NCI-H524 (cell line): Measurements from ENCODE around the gene TAS1R1.
A peak's percentile ranks its signal among the peaks of the same experiment; 100 is the strongest.
"Not testable (repeated sequence)": the region's sequence is repeated elsewhere in the genome, so short reads cannot be mapped to it uniquely, and the experiment has no call there.

Experiments used
- DNase-seq, 2 experiments: peaks; one replicate each; lab custom pipeline; 2025; lab: John Stamatoyannopoulos, UW

The TAS1R1 gene

DNA sequence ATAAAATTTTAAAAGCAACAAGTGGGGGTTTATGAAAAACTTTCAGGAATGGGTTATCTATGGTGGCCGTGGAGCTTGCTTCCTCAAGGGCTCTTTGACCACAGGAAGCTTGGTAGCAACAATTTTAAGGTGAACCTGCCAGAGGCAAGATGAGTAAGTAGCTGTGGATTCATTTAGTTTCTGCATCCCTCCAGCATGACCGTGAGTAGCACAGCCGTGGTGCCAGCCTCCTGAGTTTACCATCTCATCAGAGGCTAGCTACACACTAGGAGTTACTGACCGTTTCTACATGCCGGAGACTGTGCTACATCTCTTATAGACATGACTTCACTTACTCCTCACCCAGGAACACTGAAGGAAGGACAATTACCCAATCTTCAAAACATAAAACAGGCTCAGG lies 33.6 kb upstream of the TAS1R1 start:
- DNase-seq: no peak

DNA sequence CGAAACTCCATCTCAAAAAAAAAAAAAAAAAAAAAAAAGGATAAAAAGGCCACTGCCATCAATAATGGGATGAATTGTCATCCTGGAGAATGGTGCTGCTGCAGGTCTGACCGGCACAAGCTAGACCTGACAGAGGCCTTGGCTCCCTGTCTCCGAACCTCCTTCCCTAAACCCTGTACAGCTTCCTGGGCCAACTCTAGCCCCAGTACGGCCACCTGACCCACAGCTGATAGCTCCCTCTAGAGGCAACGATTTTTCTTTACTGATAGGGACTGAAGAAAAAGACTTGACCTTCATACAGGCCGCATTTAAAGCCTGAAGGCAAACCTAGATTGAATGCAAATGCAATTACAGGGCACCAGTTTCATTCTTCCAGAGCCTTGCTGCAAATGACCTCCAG lies 31.5 kb upstream of the TAS1R1 start:
- DNase-seq: peak; percentile 17 to 60

DNA sequence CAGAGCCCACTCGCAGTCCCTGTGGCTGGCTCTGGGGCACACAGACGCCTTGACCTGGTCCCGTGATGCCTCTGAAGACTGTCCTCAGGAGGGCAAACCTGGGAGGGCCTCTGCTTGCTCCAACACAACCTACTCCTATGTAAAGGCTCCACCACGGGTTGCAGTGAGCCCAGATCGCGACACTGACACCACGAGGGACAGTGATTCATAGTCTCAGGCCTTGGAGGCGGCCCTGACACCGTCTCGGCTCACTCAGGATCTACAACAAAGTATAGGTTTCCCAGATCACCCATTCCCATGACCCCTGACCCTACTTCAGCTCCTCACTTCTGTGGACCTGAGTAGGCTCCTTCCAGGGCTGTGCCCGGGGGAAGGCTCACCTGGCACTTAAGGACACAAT lies 28.8 kb upstream of the TAS1R1 start:
- DNase-seq: no peak

DNA sequence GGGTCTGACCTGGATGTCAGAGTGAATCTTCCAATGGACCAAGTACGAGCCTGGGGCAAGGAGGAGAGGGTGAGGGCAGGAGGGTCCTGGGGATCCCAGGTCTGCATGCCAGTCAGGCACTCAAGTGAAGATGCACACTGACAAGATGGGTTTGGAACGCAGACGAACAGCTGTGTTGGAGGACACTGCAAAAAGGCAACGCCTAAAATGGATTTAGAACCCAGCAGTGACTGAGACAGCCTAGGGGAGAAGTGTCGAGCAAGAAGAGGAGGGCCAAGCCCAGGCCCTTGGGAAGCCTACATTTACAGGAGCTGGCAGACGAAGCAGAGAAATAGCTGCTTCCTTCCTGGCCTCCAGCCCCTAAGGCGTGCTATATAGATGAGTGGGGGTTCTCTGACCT lies 26.6 kb upstream of the TAS1R1 start:
- no peak for DNase-seq

DNA sequence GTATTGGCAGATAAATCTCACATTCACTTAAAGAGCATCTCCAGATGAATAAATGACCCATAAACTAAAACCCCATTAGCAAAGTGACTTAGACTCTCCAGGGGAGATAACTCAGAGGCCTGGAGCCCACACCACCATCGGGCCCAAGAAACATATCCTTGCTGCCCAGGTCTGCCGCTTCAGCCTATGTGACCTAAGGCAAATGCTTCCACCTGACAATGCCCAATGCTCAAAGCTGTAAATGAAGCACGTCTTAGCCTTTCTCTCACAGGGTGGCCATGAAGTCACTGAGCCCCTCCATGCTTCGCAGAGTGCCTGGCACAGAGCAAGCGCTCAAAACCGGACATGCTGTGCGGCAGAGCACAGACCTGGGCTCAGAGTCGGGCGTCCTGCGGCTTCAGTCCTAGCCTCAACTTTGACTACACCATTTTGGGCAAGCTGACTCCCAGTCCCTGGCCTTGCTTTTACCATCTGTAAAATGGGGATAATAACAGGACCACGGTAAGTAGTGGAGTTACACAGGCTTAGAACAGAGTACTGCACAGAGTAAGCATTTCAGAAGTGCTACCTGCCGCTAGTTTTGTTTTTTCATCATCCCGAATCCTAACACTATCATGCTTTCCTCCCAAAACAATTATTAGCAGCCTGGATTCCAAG lies 24.5 kb upstream of the TAS1R1 start:
- DNase-seq: no peak

DNA sequence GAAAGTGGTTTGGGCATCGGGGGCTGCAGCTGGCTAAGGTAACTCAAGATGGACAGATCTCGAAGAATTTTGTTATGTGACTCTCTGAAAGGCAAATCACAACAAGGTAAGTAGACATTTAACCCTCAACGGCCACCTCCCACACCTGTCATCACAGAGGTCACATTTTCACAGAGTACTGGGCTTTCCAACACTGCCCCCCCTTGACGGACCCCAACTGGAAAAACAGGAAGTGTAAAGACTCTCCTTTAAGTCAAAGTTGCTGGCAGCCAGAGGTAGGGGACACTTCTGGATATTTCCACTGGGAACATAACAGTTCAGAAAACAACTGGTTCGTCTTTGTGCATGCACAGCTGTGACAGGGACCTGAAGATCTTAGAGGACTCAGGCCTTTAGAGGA lies 23.1 kb upstream of the TAS1R1 start:
- no peak for DNase-seq

DNA sequence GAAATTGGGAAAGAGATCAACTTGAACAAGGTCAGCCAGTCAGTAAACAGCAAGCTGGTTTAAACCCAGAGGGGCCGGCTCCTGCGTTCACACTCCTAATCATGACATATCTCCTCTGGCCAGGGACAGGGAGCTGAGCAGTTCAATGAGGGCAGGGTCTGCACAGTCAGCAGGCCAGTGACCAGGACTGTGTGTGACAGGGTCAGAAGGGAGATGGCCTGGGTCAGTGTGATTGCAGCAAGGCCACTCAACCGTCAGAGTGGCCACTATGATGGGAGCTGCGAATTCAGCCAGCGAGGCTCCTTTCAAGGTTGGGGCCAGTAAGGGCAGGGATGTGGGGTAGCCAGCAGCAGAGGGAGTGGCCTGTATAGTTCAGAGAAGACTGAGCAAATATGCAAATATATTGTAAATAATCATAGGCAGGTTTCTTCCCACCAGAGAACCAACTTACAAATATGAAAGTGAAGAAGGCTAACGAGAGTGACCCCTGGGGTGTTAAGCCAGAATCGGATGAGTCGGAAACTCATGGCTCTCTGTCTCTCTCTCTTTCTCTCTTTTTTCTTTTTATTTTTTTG lies 20.8 kb upstream of the TAS1R1 start:
- no peak for DNase-seq

DNA sequence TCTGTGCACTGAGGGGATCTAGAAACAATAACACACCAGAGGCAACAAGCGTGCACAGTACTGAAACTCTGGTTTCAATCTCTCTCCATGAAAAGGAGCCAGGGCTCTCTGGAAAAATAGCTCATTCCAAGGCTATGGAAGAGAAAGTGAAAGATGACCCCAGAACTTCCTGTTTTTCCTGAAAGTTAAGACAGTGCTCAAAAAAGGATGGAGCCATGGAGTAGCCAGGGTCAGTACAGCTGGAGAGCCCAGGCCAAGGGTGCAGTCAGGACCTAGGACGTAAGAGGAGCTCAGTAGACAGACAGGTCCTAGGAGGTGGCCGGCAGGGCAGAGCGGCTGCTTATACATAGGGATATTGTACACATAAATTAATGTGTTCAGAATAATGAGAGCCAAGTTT lies 19.9 kb upstream of the TAS1R1 start:
- DNase-seq: no peak

DNA sequence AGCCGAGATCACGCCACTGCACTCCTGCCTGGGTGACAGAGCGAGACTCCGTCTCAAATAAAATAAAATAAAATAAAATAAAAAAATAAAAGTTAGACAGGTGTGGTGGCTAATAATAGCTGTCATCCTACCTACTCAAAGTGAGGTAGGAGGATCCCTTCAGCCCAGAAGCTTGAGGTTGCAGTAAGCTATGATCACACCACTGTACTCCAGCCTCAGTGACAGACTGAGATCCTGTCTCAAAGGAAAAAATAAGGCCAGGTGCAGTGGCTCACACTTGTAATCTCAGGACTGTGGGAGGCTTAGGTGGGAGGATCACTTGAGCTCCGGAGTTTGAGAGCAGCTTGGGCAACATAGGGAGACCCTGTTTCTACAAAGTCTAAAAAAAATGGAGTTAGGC lies 18.8 kb upstream of the TAS1R1 start:
- no peak for DNase-seq

DNA sequence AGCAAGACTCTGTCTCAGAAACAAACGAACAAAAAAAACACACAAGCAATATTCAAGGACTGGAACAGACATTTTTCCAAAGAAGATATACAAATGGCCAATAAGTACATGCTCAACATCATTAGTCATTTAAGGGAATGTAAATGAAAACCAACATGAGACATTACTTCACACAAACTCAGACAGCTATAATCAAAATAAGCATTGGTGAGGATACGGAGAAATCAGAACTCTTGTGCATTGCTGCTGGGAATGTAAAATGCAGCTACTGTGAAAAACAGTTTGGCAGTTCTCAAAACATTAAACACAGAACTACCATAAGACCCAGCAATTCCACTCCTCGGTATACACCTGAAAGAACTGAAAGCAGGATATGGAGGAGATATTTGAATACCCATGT lies 16.2 kb upstream of the TAS1R1 start:
- no peak for DNase-seq

DNA sequence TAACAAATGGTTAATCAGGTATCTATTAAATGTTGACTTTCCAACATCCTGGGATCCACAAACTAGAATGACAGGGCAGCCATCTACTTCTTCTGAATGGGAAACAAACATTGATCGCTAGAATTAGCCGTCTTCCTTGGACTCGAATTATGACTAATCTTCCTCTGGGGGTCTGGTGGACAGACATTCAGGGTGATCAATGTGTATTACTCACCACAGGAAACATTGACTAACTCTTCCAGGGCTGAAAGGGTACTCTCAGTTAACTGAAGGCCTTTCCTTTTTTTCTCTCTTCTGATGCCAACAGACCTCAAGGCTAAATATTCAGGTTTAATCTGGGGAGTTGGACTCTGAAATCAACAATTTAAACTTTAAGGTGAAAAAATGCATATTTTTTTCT lies 10.3 kb upstream of the TAS1R1 start:
- DNase-seq: no peak

DNA sequence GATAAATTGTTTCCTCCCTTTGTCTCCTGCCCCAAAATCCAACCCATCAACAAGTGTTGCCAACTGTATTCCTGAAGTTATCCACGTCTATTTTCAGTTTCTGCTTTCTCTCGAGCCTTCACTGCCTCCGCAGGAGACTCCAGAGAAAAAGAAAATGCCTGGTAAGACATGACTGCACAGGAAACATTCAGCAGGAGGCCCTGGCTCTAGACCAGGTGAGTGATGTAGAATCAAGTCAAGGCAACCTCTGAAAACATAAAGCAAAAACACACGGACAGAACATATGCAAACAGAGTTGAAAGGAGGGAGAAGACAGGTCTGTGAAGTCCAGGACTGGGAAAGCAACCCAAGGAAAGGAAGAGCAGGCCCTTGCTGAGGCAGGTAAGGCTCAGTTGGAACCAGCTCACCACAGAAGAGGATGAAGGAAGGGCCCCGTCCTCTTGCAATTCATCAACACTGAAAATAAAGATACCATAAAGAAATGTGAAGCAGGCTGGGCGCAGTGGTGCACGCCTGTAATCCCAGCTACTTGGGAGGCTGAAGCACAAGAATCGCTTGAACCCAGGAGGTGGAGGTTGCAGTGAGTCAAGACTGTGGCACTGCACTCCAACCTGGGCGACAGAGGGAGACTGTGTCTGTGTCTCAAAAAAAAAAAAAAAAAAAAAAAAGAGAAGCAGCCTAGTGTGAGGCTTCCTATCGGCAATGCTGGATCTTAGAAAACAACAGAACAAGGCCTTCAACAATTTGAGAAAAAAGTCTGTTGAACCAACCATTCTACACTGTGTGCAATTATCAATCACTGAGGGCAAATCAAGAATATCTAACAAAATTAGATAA lies 9.6 kb upstream of the TAS1R1 start:
- DNase-seq: no peak

DNA sequence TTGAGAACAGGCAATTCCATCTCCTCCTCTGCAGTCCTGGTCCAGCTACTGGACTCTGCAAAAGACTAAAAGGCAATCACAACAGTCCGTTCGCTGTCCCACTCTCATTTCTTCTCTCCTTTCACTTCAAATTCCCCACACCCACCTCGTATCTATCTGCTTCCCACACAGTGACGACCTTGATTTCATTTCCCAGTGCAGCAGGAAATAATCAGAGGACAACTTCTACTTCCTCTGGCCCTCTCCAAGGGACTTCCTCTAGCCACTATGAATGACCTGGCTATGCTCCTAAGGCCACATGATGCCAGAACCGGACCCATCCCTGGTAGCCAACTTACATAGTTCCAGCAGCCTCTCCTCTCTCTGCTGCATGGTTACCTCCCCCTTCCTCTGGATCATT lies 8.8 kb upstream of the TAS1R1 start:
- no peak for DNase-seq

DNA sequence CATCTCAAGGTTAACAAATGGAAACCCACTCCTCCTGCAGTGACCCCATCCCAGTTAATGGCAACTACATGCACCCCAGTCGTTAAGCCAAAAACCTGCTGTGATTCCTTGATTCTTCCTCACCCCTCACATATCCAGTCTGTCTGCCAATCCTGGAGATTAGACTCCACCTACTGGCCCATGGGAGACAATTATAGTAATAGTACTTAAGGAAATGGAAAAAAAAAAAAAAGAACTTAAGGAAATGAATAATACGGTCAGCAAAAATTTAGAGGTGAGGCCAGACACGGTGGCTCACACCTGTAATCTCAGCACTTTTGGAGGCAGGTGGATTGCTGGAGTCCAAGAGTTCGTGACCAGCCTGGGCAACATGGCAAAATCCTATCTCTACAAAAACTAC lies 7.8 kb upstream of the TAS1R1 start:
- peak; percentile 1 to 15 for DNase-seq

DNA sequence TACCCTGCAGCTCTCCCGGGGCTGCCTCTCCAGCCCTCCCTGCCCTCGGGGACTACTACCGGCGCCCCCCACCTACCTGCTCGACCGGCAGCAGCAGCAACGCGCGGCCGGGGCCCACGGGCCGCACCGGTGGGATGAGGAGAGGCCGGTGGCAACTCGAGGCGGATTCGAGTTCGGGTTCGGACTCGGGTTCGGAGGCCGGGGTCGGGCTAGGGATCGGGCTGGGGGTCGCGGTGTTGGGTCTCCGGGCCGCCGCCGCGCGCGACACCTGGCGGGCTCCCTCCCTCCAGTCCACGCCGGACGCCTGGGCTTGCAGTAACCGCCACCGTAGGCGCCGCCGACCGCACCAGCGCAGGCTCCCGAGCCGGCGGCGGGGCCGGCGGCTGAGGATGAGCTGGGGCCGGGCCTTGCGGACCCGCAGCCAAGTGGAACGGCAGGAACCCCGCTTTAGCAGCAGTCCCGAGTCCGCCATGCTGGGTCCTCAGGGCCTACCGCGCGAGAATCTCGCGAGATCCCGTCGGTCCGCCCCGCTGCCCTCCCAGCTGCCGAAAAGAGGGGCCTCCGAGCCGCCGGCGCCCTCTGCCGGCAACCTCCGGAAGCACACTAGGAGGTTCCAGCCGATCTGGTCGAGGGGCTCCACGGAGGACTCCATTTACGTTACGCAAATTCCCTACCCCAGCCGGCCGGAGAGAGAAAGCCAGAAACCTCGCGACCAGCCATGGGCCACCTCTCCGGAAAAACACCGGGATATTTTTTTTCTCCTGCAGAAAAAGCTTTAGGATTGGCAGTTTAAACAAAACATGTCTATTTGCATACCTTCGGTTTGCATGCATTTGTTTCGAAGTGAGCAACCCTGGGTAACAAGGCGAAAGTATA lies 838 bp upstream of the TAS1R1 start, which contains the start of gene NOL9:
Gene NOL9, minus strand, starts transcription at position 483 of the 876 bp plus-strand sequence. Its CDS starts 11 bp downstream, at position 472.
- DNase-seq: peak; percentile 80 to 85

DNA sequence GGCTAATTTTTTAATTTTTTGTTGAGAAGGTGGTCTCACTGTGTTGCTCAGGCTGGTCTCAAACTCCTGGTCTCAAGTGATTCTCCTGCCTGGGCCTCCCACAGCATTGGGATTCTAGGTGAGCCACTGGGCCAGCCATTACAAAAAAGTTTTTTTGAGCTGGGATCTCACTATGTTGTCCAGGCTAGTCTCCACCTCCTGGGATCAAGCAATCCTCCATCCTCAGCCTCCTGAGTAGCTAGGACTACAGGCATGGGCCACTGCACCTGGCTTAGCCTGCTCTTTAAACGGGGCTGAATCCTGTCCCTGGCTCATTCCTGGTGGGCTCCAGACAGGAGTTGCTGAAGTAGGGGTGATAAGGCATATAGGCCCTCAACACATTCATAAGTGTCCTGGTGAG lies 2.5 kb downstream of the TAS1R1 start:
- DNase-seq: no peak

DNA sequence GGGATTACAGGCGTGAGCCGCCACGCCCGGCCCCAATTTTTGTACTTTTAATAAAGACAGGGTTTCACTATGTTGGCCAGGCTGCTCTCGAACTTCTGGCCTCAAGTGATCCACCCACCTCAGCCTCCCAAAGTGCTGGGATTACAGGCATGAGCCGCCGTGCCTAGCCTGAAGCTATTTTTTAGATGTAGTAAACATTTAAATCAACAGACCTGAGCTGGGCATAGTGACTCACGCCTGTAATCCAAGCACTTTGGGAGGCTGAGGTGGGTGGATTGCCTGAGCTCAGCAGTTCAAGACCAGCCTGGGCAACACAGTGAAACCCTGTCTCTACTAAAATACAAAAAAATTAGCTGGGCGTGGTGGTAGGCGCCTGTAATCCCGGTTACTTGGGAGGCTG lies 4.1 kb downstream of the TAS1R1 start:
- not testable (repeated sequence) for DNase-seq

DNA sequence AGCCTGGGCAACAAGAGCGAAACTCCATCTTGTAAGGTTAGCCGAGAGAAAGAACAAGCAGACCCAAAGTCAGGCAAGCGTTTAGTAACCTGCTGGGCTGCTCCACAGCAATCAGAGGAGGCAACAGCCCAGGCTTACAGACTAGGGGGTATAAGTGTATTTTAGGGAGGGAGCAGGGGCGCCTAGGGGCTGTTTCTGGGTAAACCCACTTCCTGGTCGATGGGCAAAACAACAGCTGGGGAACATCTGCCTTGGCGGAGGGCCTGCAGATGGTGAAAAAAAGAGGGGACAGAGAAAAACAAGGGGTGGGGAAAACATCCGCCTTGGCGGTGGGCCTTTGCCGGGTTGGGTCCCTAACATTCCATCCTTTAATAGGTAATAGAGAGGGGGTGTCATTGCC lies 5.2 kb downstream of the TAS1R1 start:
- DNase-seq: peak in 1 of 2 experiments; percentile 17

DNA sequence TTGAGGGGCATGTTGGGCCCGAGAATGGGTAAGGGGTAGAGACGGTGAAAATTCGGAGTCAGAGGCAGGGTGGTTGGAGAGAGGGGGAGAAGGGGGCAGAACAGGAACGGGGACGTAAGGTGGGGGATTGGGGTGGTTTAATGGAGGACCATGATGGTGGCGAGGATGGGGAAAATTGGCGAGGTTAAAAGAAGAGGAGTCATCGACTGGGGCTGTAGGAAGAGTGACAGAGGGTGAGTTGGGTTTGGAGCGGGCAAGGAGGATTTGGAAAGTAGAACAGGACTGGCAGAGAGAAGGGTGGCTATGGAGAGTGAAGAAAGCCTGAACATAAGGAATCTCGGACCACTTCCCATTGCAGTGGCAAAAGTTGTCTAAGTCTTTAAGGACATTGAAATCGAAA lies 13.9 kb downstream of the TAS1R1 start:
- DNase-seq: no peak

DNA sequence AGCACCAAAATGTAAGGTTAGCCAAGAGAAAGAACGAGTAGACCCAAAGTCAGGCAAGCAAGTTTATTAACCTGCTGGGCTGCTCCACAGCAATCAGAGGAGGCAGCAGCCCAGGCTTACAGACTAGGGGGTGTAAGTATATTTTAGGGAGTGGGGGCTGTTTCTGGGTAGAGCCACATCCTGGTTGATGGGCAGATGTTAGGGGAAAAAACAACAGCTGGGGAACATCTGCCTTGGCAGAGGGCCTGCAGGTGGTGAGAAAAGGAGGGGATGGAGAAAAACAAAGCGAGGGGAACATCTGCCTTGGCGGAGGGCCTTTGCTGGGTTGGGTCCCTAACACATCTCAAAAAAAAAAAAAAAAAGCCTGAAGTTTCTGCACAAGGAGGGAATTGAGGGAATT lies 15.0 kb downstream of the TAS1R1 start:
- DNase-seq: no peak

DNA sequence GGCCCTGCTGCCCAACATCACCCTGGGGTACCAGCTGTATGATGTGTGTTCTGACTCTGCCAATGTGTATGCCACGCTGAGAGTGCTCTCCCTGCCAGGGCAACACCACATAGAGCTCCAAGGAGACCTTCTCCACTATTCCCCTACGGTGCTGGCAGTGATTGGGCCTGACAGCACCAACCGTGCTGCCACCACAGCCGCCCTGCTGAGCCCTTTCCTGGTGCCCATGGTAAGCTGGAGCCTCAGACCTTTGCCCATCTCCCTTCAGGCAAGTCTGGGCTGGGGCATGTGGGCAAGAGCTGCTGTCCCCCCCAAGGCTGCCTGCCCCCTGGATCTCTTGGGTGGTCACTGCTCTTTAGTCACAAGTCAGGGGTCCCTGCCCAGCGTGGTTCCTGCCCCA lies 15.9 kb downstream of the TAS1R1 start:
- DNase-seq: no peak

DNA sequence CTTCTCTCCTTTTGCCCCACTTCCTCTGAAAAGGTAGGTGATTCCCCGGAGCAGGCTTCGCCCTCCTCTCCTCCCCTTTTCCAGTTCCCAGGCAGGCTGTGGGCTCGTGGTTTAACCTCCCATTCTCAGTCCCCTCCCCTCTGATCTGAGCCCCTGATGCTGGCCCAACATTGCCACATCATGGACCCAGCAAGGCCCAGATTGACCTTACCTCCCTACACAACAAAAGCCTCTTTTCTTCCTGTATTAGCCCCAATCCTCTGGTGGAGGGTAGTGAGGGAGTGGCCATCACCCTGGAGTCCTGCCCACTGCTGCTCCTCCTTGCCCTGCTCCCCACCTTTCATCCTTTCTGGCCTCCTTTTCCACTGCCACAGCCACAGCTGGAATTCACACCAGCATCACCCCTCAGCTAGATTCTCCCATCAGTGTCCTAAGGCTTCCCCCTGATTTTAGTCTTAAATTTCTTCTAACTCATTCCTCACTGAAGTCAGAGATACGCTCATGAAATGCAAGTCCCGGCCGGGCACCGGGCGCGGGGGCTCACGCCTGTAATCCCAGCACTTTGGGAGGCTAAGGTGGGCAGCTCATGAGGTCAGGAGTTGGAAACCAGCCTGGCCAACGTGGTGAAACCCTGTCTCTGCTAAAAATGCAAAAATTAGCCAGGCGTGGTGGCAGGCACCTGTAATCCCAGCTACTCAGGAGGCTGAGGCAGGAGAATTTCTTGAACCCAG lies 17.7 kb downstream of the TAS1R1 start:
- DNase-seq: no peak
